H1 (cell line): ENCODE data around the gene CORO2B.

Source experiments
- ATF2 ChIP-seq: IDR thresholded peaks from 2 replicates; pipeline ENCODE4 v1.6.1; 2012; ENCODE audit warnings: low read length, inconsistent platforms
- ATF3 ChIP-seq: IDR thresholded peaks from 2 replicates; pipeline ENCODE4 v1.6.1; 2011; ENCODE audit warnings: low read depth, mild to moderate bottlenecking, low read length; ENCODE audit not compliant: insufficient read depth
- CEBPB ChIP-seq: IDR thresholded peaks from 2 replicates; pipeline ENCODE4 v1.6.1; 2012; ENCODE audit warnings: low read depth, low read length
- CTCF ChIP-seq, 3 experiments: IDR thresholded peaks; 1 replicate in 2 of 3; 2 replicates in 1 of 3; pipeline versions ENCODE4 v1.5.1 to v1.6.1; 2011; ENCODE audit warnings: low read length in 3 of 3, mild to moderate bottlenecking in 3 of 3, inconsistent platforms in 2 of 3, low read depth in 1 of 3, moderate library complexity in 1 of 3; ENCODE audit not compliant: insufficient read depth in 1 of 3; ENCODE audit errors: control extremely low read depth in 1 of 3
- EP300 ChIP-seq, 2 experiments: IDR thresholded peaks; 1 replicate in 1 of 2; 2 replicates in 1 of 2; pipeline ENCODE4 v1.6.1; 2011 to 2012; ENCODE audit warnings: low read depth in 2 of 2, low read length in 2 of 2, mild to moderate bottlenecking in 2 of 2, borderline replicate concordance in 1 of 2, inconsistent platforms in 1 of 2, moderate library complexity in 1 of 2
- POLR2AphosphoS5 ChIP-seq: IDR thresholded peaks from 2 replicates; pipeline ENCODE4 v1.6.1; 2011; ENCODE audit warnings: low read depth, low read length
- POU5F1 ChIP-seq: IDR thresholded peaks from 2 replicates; pipeline ENCODE4 v1.6.1; 2011; ENCODE audit warnings: low read depth, mild to moderate bottlenecking, low read length, moderate library complexity

GRCh38 chr15:68774120-68774519 is 195.3 kb downstream of the CORO2B start:
- TF ChIP-seq POLR2AphosphoS5 (no peak), ATF3 (no peak), CTCF (IDR thresholded peaks at IDR 0.05; ENCODE audit: control extremely low read depth in 1 of 3, insufficient read depth in 1 of 3, low read depth in 1 of 3, low read length in 3 of 3) (no peak), POU5F1 (no peak), EP300 (IDR thresholded peaks at IDR 0.05; ENCODE audit: borderline replicate concordance in 1 of 2, low read depth in 2 of 2, low read length in 2 of 2) (no peak), CEBPB (no peak), ATF2 (no peak)
